Right lung (tissue), 10 donors: ENCODE results near the gene HK1. TPM values are rescaled to one million over a fixed set of nuclear protein-coding genes. Genes with fewer than 3 reads are reported as not detected.

Source experiments
- DNase-seq, 2 donors: peaks; one replicate each; pipeline ENCODE4 v3.0.0-alpha.2; 2013
- long read RNA-seq, 8 donors: transcript quantifications; one replicate each; lab custom pipeline, GENCODE V29; 2026
- polyA plus RNA-seq, 5 donors: library from polyadenylated mRNA; unstranded; fragments of 120-200 nt; gene quantifications; one replicate each; pipeline versions ENCODE4 v1.2.1 to v1.2.3, GENCODE V29; 2013; ENCODE audit warnings: inconsistent platforms in 1 of 5, low replicate concordance in 1 of 5; ENCODE audit not compliant: insufficient read length in 5 of 5, insufficient read depth in 1 of 5

HK1 gene
- 10 to 100 TPM; 45.5 to 62.7 (median 53.4) TPM for polyA plus RNA-seq
- long read RNA-seq, donor 1, transcript HK1-202 (18 exons, 3,605 nt), result major isoform, 12 of 12 reads
- long read RNA-seq, donor 1, partial matches to known transcripts, result 0 of 12 reads
- long read RNA-seq, donor 1, other reads (novel, unspliced or antisense), result 0 of 12 reads
- long read RNA-seq, donor 2, transcript HK1-202 (18 exons, 3,605 nt), result major isoform, 5 of 5 reads
- long read RNA-seq, donor 2, partial matches to known transcripts, result 0 of 5 reads
- long read RNA-seq, donor 2, other reads (novel, unspliced or antisense), result 0 of 5 reads
- long read RNA-seq, donor 3, transcript HK1-202 (18 exons, 3,605 nt), result major isoform, 5 of 5 reads
- long read RNA-seq, donor 3, partial matches to known transcripts, result 0 of 5 reads
- long read RNA-seq, donor 3, other reads (novel, unspliced or antisense), result 0 of 5 reads
- long read RNA-seq, donor 4, partial matches to known transcripts, result 15 of 18 reads
- long read RNA-seq, donor 4, other reads (novel, unspliced or antisense), result 0 of 18 reads
- long read RNA-seq, donor 5, partial matches to known transcripts, result 5 of 9 reads
- long read RNA-seq, donor 5, other reads (novel, unspliced or antisense), result 0 of 9 reads
- long read RNA-seq, donor 6, transcript HK1-202 (18 exons, 3,605 nt), result major isoform, 11 of 22 reads
- long read RNA-seq, donor 6, partial matches to known transcripts, result 11 of 22 reads
- long read RNA-seq, donor 6, other reads (novel, unspliced or antisense), result 0 of 22 reads
- long read RNA-seq, donor 7, transcript HK1-202 (18 exons, 3,605 nt), result major isoform, 8 of 8 reads
- long read RNA-seq, donor 7, partial matches to known transcripts, result 0 of 8 reads
- long read RNA-seq, donor 7, other reads (novel, unspliced or antisense), result 0 of 8 reads
- long read RNA-seq, donor 8, partial matches to known transcripts, result 0 of 1 reads
- long read RNA-seq, donor 8, other reads (novel, unspliced or antisense), result 0 of 1 reads

GRCh38 chr10:69278446-69278963 lies at the start of gene HK1:
HK1 (plus strand) TSS chr10:69278496.
- DNase-seq, result peak; percentile 0 to 2

- no peak for DNase-seq
These were observed 48.7 kb upstream of the HK1 start for GRCh38 chr10:69229616-69229916.

GRCh38 chr10:69230128-69230527 lies 48.2 kb upstream of the HK1 start:
- DNase-seq, result no peak

- DNase-seq, result no peak
These were observed 46.0 kb upstream of the HK1 start for GRCh38 chr10:69232252-69232651.

GRCh38 chr10:69232736-69233480 lies 45.4 kb upstream of the HK1 start:
- DNase-seq, result no peak

- no peak for DNase-seq
These were observed 43.8 kb upstream of the HK1 start for GRCh38 chr10:69234447-69234846.

- peak; percentile 74 to 82 for DNase-seq
These were observed 40.7 kb upstream of the HK1 start for GRCh38 chr10:69237528-69238159.

- no peak for DNase-seq
These were observed 39.2 kb upstream of the HK1 start for GRCh38 chr10:69239136-69239535.

GRCh38 chr10:69239816-69240434 lies 38.4 kb upstream of the HK1 start:
- no peak for DNase-seq

GRCh38 chr10:69240455-69240854 lies 37.8 kb upstream of the HK1 start:
- DNase-seq, result no peak

- DNase-seq, result no peak
These were observed 36.7 kb upstream of the HK1 start for GRCh38 chr10:69241575-69241974.

GRCh38 chr10:69242040-69242851 lies 36.0 kb upstream of the HK1 start:
- DNase-seq, result no peak

GRCh38 chr10:69242852-69243212 lies 35.5 kb upstream of the HK1 start:
- no peak for DNase-seq

- DNase-seq, result no peak
These were observed 34.5 kb upstream of the HK1 start for GRCh38 chr10:69243817-69244216.

GRCh38 chr10:69246036-69246435 lies 32.3 kb upstream of the HK1 start:
- no peak for DNase-seq

- DNase-seq, result no peak
These were observed 31.5 kb upstream of the HK1 start for GRCh38 chr10:69246581-69247312.

GRCh38 chr10:69247313-69247710 lies 31.0 kb upstream of the HK1 start:
- no peak for DNase-seq

GRCh38 chr10:69248117-69248730 lies 30.1 kb upstream of the HK1 start:
- DNase-seq, result no peak

- DNase-seq, result no peak
These were observed 28.3 kb upstream of the HK1 start for GRCh38 chr10:69250041-69250440.
